ENCODE data around the gene CHSY1. TPM values are rescaled to one million over a fixed set of nuclear protein-coding genes. Genes with fewer than 3 reads are reported as not detected.
"Not testable (repeated sequence)": the region's sequence is repeated elsewhere in the genome, so short reads cannot be mapped to it uniquely, and the experiment has no call there.

CHSY1 gene
- total and polyA plus RNA-seq, 2 of the 4 experiments (the other 2 are of a cell fraction): 40.9 to 53.2 TPM

DNA sequence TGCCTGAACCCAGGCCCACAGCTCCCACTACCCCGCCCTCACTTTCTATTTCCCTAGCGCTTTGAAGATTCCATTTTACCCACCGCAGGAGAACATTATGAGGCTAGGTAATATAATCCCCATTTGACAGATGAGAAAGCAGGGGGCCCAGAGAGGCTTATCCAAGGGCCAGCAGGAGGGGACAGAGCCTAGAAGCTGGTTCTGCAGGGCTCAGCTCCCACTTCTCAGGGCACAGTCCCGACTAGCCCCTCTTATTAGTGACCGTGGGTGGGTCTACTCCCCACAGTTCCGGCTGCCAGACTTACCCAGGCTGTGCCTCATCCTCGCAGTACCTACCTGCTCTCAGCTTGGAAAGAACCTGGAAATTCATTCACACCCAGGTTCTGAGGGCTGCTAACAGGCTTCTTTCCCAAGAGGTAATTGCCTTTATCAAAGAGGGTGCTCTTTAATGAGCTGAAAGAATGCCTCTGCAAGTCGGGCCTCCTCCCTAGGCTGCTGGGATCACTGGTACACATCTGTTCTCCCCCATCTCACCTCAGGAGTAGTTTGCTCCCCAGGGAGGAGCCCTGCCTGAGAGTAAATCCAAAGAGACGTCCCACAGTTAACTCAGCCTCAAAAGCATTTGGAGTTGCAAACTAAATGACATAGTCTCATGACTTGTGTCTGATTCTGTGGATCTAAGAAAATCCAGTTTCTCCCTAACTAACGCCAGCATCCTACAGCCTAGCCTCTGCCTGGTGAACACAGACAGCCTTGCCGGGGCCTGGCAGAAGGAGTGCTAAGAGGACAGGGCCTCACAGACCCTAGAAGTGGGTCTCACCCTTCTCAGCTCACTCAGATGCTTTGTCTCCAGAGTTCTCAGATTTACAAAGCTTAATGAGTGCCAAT is 125.0 kb downstream of the CHSY1 start:
- intact Hi-C loops (cut with micrococcal nuclease): no loop called here
- Histone ChIP-seq H4K91ac (ENCODE audit: insufficient read depth, low read depth, low read length) (peak overlapping the region; percentile 99), H4K20me1 (ENCODE audit: insufficient read depth, low read length) (no peaks in the 10 kb centered on the region; the same call in 1 of the 2 replicates), H2AK5ac (ENCODE audit: low read depth, low read length) (peak overlapping the region; percentile 93), H4K8ac (ENCODE audit: low read depth in 2 of 2, low read length in 2 of 2) (peak overlapping the region; percentile 96 to 97), H3K27me3 (ENCODE audit: control insufficient read depth, insufficient read depth, low read length) (no peaks in the 10 kb centered on the region), H3K4me2 (ENCODE audit: low read depth, low read length) (peak overlapping the region; percentile 43), H3K9me1 (ENCODE audit: insufficient read depth, low read length) (peaks cover 3% of the 10 kb centered on the region; the same call in 1 of the 2 replicates), H3K9me3 (ENCODE audit: control insufficient read depth, insufficient read depth, low read length) (no peaks in the 10 kb centered on the region), H2AK9ac (replicated peaks; ENCODE audit: low read depth, low read length, poor library complexity) (peak overlapping the region; percentile 92), H3K36me3 (ENCODE audit: control insufficient read depth, insufficient read depth, low read length) (no peaks in the 10 kb centered on the region), H3K4me1 (ENCODE audit: control insufficient read depth, insufficient read depth, low read length) (peaks cover 26% of the 10 kb centered on the region), H4K5ac (ENCODE audit: low read depth, low read length) (peak overlapping the region; percentile 97), H2BK20ac (ENCODE audit: low read depth, low read length) (peak overlapping the region; percentile 97), H2BK15ac (ENCODE audit: low read depth, low read length) (peak overlapping the region; percentile 98), H2AFZ (replicated peaks; ENCODE audit: low read length, poor library complexity) (peak overlapping the region; percentile 45), H3K18ac (ENCODE audit: low read depth, low read length) (peak overlapping the region; percentile 97), H3K79me1 (ENCODE audit: low read depth in 1 of 2, low read length in 2 of 2) (peaks cover 4 to 25% of the 10 kb centered on the region in 2 experiments; a peak in 3 of 4 replicates), H2BK5ac (ENCODE audit: low read depth, low read length, poor library complexity, severe bottlenecking) (peak overlapping the region; percentile 96), H3K14ac (replicated peaks; ENCODE audit: low read depth, low read length) (peak overlapping the region; percentile 95), H3K4me3 (ENCODE audit: insufficient read depth, low read depth, low read length) (no peak overlapping the region), H3K23ac (ENCODE audit: low read depth, low read length) (peak overlapping the region; percentile 96), H3K56ac (ENCODE audit: extremely low read depth, insufficient read depth, low read length) (peak overlapping the region; percentile 93), H3K4ac (ENCODE audit: low read depth, low read length) (peak overlapping the region; percentile 98), H3K27ac (ENCODE audit: insufficient read depth, low read length) (peak overlapping the region; percentile 97), H3K9ac (ENCODE audit: low read depth, low read length) (peak overlapping the region; percentile 82), H2BK120ac (ENCODE audit: low read depth, low read length) (peak overlapping the region; percentile 98)
- 75% methylated on average over 3 of the region's 11 CpGs; no CpG with 5 or more reads in 1 of the 2 experiments for WGBS, 2 experiments (ENCODE audit: extremely low coverage in 2 of 2, insufficient read length in 1 of 2)
- ATAC-seq (ENCODE audit: low read depth) (peak; percentile 29), DNase-seq (peak; percentile 81)
- no TSS peak for BruUV-seq (replicated peaks)
- CTCF ChIA-PET: no interaction called here
- POLR2A ChIA-PET (ENCODE audit: unreplicated experiment): no interaction called here
- dilution Hi-C loops (cut with HindIII; ENCODE audit: low sequenced_read_pairs, unreplicated experiment): no loop called here
- in situ Hi-C loops (cut with MboI; ENCODE audit: low sequenced_read_pairs): no loop called here
- no peak for TF ChIP-seq NFE2L2 (IDR thresholded peaks at IDR 0.05; ENCODE audit: low read depth, low read length)
- no peak for TF ChIP-seq RCOR1 (IDR thresholded peaks at IDR 0.05; ENCODE audit: insufficient replicate concordance, low read length)
- no peak for TF ChIP-seq MXI1 (IDR thresholded peaks at IDR 0.05; ENCODE audit: borderline replicate concordance, low read depth, low read length)

DNA sequence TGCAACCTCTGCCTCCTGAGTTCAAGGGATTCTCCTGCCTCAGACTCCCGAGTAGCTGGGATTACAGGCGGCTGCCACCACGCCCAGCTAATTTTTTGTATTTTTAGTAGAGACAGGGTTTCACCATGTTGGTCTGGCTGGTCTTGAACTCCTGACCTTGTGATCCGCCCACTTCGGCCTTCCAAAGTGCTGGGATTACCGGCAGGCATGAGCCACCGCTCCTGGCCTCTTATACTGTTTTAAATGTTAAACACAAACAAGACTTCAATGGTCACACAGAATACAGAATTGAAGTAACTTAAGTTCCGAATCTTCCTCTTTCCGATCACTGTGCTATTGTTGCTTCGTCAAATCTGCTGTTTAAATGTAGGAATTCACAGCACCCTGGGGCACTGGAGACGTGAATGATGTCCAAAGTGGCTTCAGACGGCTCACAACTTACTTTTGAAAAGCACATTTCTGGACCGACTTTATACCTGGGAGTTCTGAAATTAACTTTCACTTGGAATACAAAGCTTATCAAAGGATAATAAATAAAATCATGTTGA is 125.9 kb downstream of the CHSY1 start:
- H4K91ac ChIP-seq (ENCODE audit: insufficient read depth, low read depth, low read length): peak overlapping the region; percentile 88
- H3K27me3 ChIP-seq (ENCODE audit: control insufficient read depth, insufficient read depth, low read length); CTCF ChIA-PET; BruUV-seq (replicated peaks); H2AK9ac ChIP-seq (replicated peaks; ENCODE audit: low read depth, low read length, poor library complexity); H3K9me3 ChIP-seq (ENCODE audit: control insufficient read depth, insufficient read depth, low read length); H4K20me1 ChIP-seq (ENCODE audit: insufficient read depth, low read length); POLR2A ChIA-PET (ENCODE audit: unreplicated experiment); H3K36me3 ChIP-seq (ENCODE audit: control insufficient read depth, insufficient read depth, low read length); DNase-seq; H3K9me1 ChIP-seq (ENCODE audit: insufficient read depth, low read length); ATAC-seq (ENCODE audit: low read depth); H2AFZ ChIP-seq (replicated peaks; ENCODE audit: low read length, poor library complexity); in situ Hi-C loops (cut with MboI; ENCODE audit: low sequenced_read_pairs); dilution Hi-C loops (cut with HindIII; ENCODE audit: low sequenced_read_pairs, unreplicated experiment); H3K4me3 ChIP-seq (ENCODE audit: insufficient read depth, low read depth, low read length); H3K4me2 ChIP-seq (ENCODE audit: low read depth, low read length); H3K9ac ChIP-seq (ENCODE audit: low read depth, low read length): not testable (repeated sequence)
- H3K4me1 ChIP-seq (ENCODE audit: control insufficient read depth, insufficient read depth, low read length): peaks cover 34% of the 10 kb centered on the region
- peaks cover 4 to 31% of the 10 kb centered on the region in 2 experiments; a peak in 3 of 4 replicates for H3K79me1 ChIP-seq (ENCODE audit: low read depth in 1 of 2, low read length in 2 of 2)
- H4K8ac ChIP-seq (ENCODE audit: low read depth in 2 of 2, low read length in 2 of 2): peak overlapping the region; percentile 65 to 78
- H2BK20ac ChIP-seq (ENCODE audit: low read depth, low read length): peak overlapping the region; percentile 98
- H3K18ac ChIP-seq (ENCODE audit: low read depth, low read length): peak overlapping the region; percentile 73
- H2BK120ac ChIP-seq (ENCODE audit: low read depth, low read length): peak overlapping the region; percentile 96
- WGBS, 2 experiments (ENCODE audit: extremely low coverage in 2 of 2, insufficient read length in 1 of 2): 84% methylated on average over 8 of the region's 13 CpGs; no CpG with 5 or more reads in 1 of the 2 experiments
- peak overlapping the region; percentile 98 for H2AK5ac ChIP-seq (ENCODE audit: low read depth, low read length)
- 0 out of 2 replicates have a peak overlapping the region, but pooled peaks have one; percentile 27 for H3K56ac ChIP-seq (ENCODE audit: extremely low read depth, insufficient read depth, low read length)
- H3K23ac ChIP-seq (ENCODE audit: low read depth, low read length): peak overlapping the region; percentile 57
- peak overlapping the region; percentile 97 for H3K14ac ChIP-seq (replicated peaks; ENCODE audit: low read depth, low read length)
- H2BK5ac ChIP-seq (ENCODE audit: low read depth, low read length, poor library complexity, severe bottlenecking): peak overlapping the region; percentile 99
- peak overlapping the region; percentile 95; the same call in 2 of the 3 replicates for H2BK15ac ChIP-seq (ENCODE audit: low read depth, low read length)
- H4K5ac ChIP-seq (ENCODE audit: low read depth, low read length): peak overlapping the region; percentile 59
- H3K4ac ChIP-seq (ENCODE audit: low read depth, low read length): peak overlapping the region; percentile 95
- H3K27ac ChIP-seq (ENCODE audit: insufficient read depth, low read length): peak overlapping the region; percentile 71
- intact Hi-C loops (cut with micrococcal nuclease): loop anchor here (2.0 kb wide), 1 partner anchor 73 kb away; no protein-coding TSS in a partner anchor
